Neuronal stem cell (in vitro differentiated cells): ENCODE data around the gene HMHB1. TPM values are rescaled to one million over a fixed set of nuclear protein-coding genes. Genes with fewer than 3 reads are reported as not detected.
A peak's percentile ranks its signal among the peaks of the same experiment; 100 is the strongest.

ENCODE experiments used
- DNase-seq: peaks from one replicate; pipeline ENCODE4 v3.0.0-alpha.2; 2013; ENCODE audit warnings: low spot score
- H2AFZ ChIP-seq: one replicate; pipeline ENCODE4 v1.6.1; 2013; ENCODE audit warnings: mild to moderate bottlenecking, low read length, inconsistent platforms
- H2AK5ac ChIP-seq: 2 replicates; pipeline ENCODE4 v1.6.1; 2013; ENCODE audit warnings: low read depth, mild to moderate bottlenecking, inconsistent platforms, low read length, moderate library complexity, mixed read lengths
- H2BK120ac ChIP-seq: 2 replicates; pipeline ENCODE4 v1.6.1; 2013; ENCODE audit warnings: low read depth, mild to moderate bottlenecking, inconsistent platforms, low read length, moderate library complexity, mixed read lengths
- H2BK12ac ChIP-seq: one replicate; pipeline ENCODE4 v1.6.1; 2013; ENCODE audit warnings: low read length, inconsistent platforms
- H2BK15ac ChIP-seq: 2 replicates; pipeline ENCODE4 v1.6.1; 2013; ENCODE audit warnings: mild to moderate bottlenecking, low read length, inconsistent platforms, mixed read lengths
- H2BK5ac ChIP-seq: one replicate; pipeline ENCODE4 v1.6.1; 2013; ENCODE audit warnings: inconsistent platforms, mild to moderate bottlenecking, low read length, moderate library complexity
- H3K14ac ChIP-seq: one replicate; pipeline ENCODE4 v1.6.1; 2013; ENCODE audit warnings: low read length, inconsistent platforms
- H3K18ac ChIP-seq: 2 replicates; pipeline ENCODE4 v1.6.1; 2013; ENCODE audit warnings: low read length, inconsistent platforms
- H3K23ac ChIP-seq: 2 replicates; pipeline ENCODE4 v1.6.1; 2013; ENCODE audit warnings: low read depth, mild to moderate bottlenecking, mixed read lengths, low read length, inconsistent platforms; ENCODE audit not compliant: poor library complexity
- H3K27ac ChIP-seq: replicated peaks from 3 replicates; pipeline ENCODE4 v1.5.1; 2013; ENCODE audit warnings: low read length, inconsistent platforms
- H3K27me3 ChIP-seq, 3 experiments: 2 replicates each; pipeline ENCODE4 v1.6.1; 2013; ENCODE audit warnings: low read length in 3 of 3, mild to moderate bottlenecking in 2 of 3, inconsistent platforms in 1 of 3, low read depth in 1 of 3, mixed read lengths in 1 of 3, moderate library complexity in 1 of 3; ENCODE audit not compliant: control insufficient read depth in 3 of 3, insufficient read depth in 3 of 3
- H3K36me3 ChIP-seq, 2 donors: replicated peaks in 1 of 2; 2 replicates each; pipeline ENCODE4 v1.6.1; 2013; ENCODE audit warnings: low read length in 2 of 2; ENCODE audit not compliant: control insufficient read depth in 2 of 2, insufficient read depth in 2 of 2
- H3K4ac ChIP-seq: 2 replicates; pipeline ENCODE4 v1.6.1; 2013; ENCODE audit warnings: inconsistent platforms, mild to moderate bottlenecking, low read length, moderate library complexity
- H3K4me1 ChIP-seq, 2 donors: 1 replicate in 1 of 2; 2 replicates in 1 of 2; pipeline ENCODE4 v1.6.1; 2013; ENCODE audit warnings: low read length in 2 of 2, low read depth in 1 of 2; ENCODE audit not compliant: control insufficient read depth in 2 of 2, insufficient read depth in 1 of 2
- H3K4me2 ChIP-seq: one replicate; pipeline ENCODE4 v1.6.1; 2013; ENCODE audit warnings: mild to moderate bottlenecking, low read length, inconsistent platforms; ENCODE audit not compliant: insufficient read depth, poor library complexity, severe bottlenecking
- H3K4me3 ChIP-seq, 2 donors: 2 replicates each; pipeline ENCODE4 v1.5.1; 2013; ENCODE audit warnings: low read length in 2 of 2, mild to moderate bottlenecking in 2 of 2, inconsistent platforms in 1 of 2, moderate library complexity in 1 of 2
- H3K79me1 ChIP-seq: one replicate; pipeline ENCODE4 v1.6.1; 2013; ENCODE audit warnings: low read depth, mild to moderate bottlenecking, inconsistent platforms, low read length, moderate library complexity
- H3K9ac ChIP-seq: one replicate; pipeline ENCODE4 v1.6.1; 2013; ENCODE audit warnings: mild to moderate bottlenecking, low read depth, low read length, inconsistent platforms; ENCODE audit not compliant: poor library complexity
- H3K9me3 ChIP-seq, 2 donors: replicated peaks in 1 of 2; 2 replicates each; pipeline versions ENCODE3 to v1.6.1; 2013; ENCODE audit warnings: low read length in 2 of 2, mild to moderate bottlenecking in 2 of 2, inconsistent platforms in 1 of 2, low read depth in 1 of 2, mixed read lengths in 1 of 2, moderate library complexity in 1 of 2; ENCODE audit not compliant: control insufficient read depth in 2 of 2, insufficient read depth in 1 of 2
- H4K8ac ChIP-seq: one replicate; pipeline ENCODE4 v1.6.1; 2013; ENCODE audit warnings: low read depth, mild to moderate bottlenecking, inconsistent platforms, low read length, moderate library complexity
- H4K91ac ChIP-seq: one replicate; pipeline ENCODE4 v1.6.1; 2013; ENCODE audit warnings: low read length, low read depth, mild to moderate bottlenecking, inconsistent platforms; ENCODE audit not compliant: poor library complexity
- WGBS, 2 donors: extraction: QIAGEN DNeasy Blood & Tissue Kit; methylation state at CpG; one replicate each; pipeline ENCODE4 v1.1.7; 2013; ENCODE audit warnings: missing lambda C conversion rate in 2 of 2, mixed read lengths in 1 of 2; ENCODE audit not compliant: insufficient read length in 2 of 2, insufficient replicate concordance in 1 of 2; ENCODE audit errors: extremely low coverage in 2 of 2; 5-methylcytosine and 5-hydroxymethylcytosine counted together
- polyA plus RNA-seq, 2 experiments: library from polyadenylated mRNA; stranded (reverse); fragments of 200-250 nt; gene quantifications; one replicate each; pipeline ENCODE4 v1.2.3, GENCODE V29; 2013

The HMHB1 gene
- not detected for polyA plus RNA-seq (2013, experiment 1 of 2)
- not detected for polyA plus RNA-seq (2013, experiment 2 of 2)

GRCh38 chr5:143812085-143812705, at the start of gene HMHB1:
HMHB1 (plus strand) TSS chr5:143812161.
- Histone ChIP-seq H3K23ac (no peak within 1 kb of the TSS), H3K18ac (peak within 1 kb of the TSS; percentile 7), H2AK5ac (peak within 1 kb of the TSS; percentile 40), H2BK5ac (no peak within 1 kb of the TSS), H4K91ac (no peak within 1 kb of the TSS), H2BK15ac (no peak within 1 kb of the TSS), H3K9me3 (no peaks in the 10 kb centered on the region), H3K4me3 (no peak within 1 kb of the TSS), H2AFZ (no peak within 1 kb of the TSS), H3K79me1 (no peaks in the 10 kb centered on the region), H2BK120ac (no peak within 1 kb of the TSS), H3K14ac (no peak within 1 kb of the TSS), H3K27me3 (no peaks in the 10 kb centered on the region), H2BK12ac (no peak within 1 kb of the TSS), H3K4me1 (peaks cover 0 to 2% of the 10 kb centered on the region in 2 donors), H3K4ac (no peak within 1 kb of the TSS), H4K8ac (no peak within 1 kb of the TSS), H3K4me2 (no peak within 1 kb of the TSS), H3K9ac (no peak within 1 kb of the TSS), H3K36me3 (no peaks in the 10 kb centered on the region), H3K27ac (no peak within 1 kb of the TSS)
- no peak for DNase-seq
- WGBS, 2 donors: no CpG with 5 or more reads among the region's 16 CpGs

GRCh38 chr5:143762636-143763220, 49.2 kb upstream of the HMHB1 start:
- H4K91ac ChIP-seq: no peak overlapping the region
- no peak overlapping the region for H3K9ac ChIP-seq
- H3K18ac ChIP-seq: no peak overlapping the region
- no peak overlapping the region for H3K4me2 ChIP-seq
- H3K79me1 ChIP-seq: no peaks in the 10 kb centered on the region
- H3K27ac ChIP-seq: no peak overlapping the region
- H3K9me3 ChIP-seq: no peaks in the 10 kb centered on the region
- WGBS, 2 donors: no CpG with 5 or more reads among the region's 5 CpGs
- H4K8ac ChIP-seq: no peak overlapping the region
- H3K4me1 ChIP-seq: peaks cover 0 to 1% of the 10 kb centered on the region in 2 donors
- no peak overlapping the region for H2AK5ac ChIP-seq
- no peaks in the 10 kb centered on the region for H3K36me3 ChIP-seq
- H3K4ac ChIP-seq: no peak overlapping the region
- H3K4me3 ChIP-seq: no peak overlapping the region
- H2AFZ ChIP-seq: no peak overlapping the region
- no peak overlapping the region for H3K23ac ChIP-seq
- H2BK5ac ChIP-seq: no peak overlapping the region
- no peak overlapping the region for H2BK12ac ChIP-seq
- H2BK15ac ChIP-seq: no peak overlapping the region
- no peaks in the 10 kb centered on the region for H3K27me3 ChIP-seq
- no peak for DNase-seq
- H3K14ac ChIP-seq: no peak overlapping the region
- H2BK120ac ChIP-seq: no peak overlapping the region

GRCh38 chr5:143767162-143767561, 44.8 kb upstream of the HMHB1 start:
- DNase-seq: no peak
- H3K79me1 ChIP-seq: no peaks in the 10 kb centered on the region
- no CpG with 5 or more reads among the region's 3 CpGs for WGBS, 2 donors
- H3K27ac ChIP-seq: no peak overlapping the region
- H2BK5ac ChIP-seq: no peak overlapping the region
- H2BK120ac ChIP-seq: no peak overlapping the region
- no peak overlapping the region for H3K14ac ChIP-seq
- H3K36me3 ChIP-seq: no peaks in the 10 kb centered on the region
- no peak overlapping the region for H3K23ac ChIP-seq
- no peak overlapping the region for H3K4ac ChIP-seq
- H2AFZ ChIP-seq: no peak overlapping the region
- no peak overlapping the region for H2BK12ac ChIP-seq
- H3K4me3 ChIP-seq: no peak overlapping the region
- H4K8ac ChIP-seq: no peak overlapping the region
- peaks cover 0 to 2% of the 10 kb centered on the region in 2 donors for H3K4me1 ChIP-seq
- H3K18ac ChIP-seq: no peak overlapping the region
- H2BK15ac ChIP-seq: no peak overlapping the region
- H3K4me2 ChIP-seq: no peak overlapping the region
- peaks cover 0 to 2% of the 10 kb centered on the region in 2 donors for H3K9me3 ChIP-seq
- H2AK5ac ChIP-seq: no peak overlapping the region
- no peaks in the 10 kb centered on the region for H3K27me3 ChIP-seq
- no peak overlapping the region for H3K9ac ChIP-seq
- no peak overlapping the region for H4K91ac ChIP-seq

- DNase-seq: no peak
- no peak overlapping the region for H3K4ac ChIP-seq
- no peaks in the 10 kb centered on the region for H3K27me3 ChIP-seq
- H4K8ac ChIP-seq: no peak overlapping the region
- no peaks in the 10 kb centered on the region for H3K79me1 ChIP-seq
- no CpG with 5 or more reads among the region's 5 CpGs for WGBS, 2 donors
- no peak overlapping the region for H4K91ac ChIP-seq
- H2BK120ac ChIP-seq: no peak overlapping the region
- H3K23ac ChIP-seq: no peak overlapping the region
- peaks cover 0 to 2% of the 10 kb centered on the region in 2 donors for H3K4me1 ChIP-seq
- H2BK15ac ChIP-seq: no peak overlapping the region
- no peak overlapping the region for H3K4me2 ChIP-seq
- H3K9ac ChIP-seq: no peak overlapping the region
- no peak overlapping the region for H3K14ac ChIP-seq
- H2BK12ac ChIP-seq: no peak overlapping the region
- no peak overlapping the region for H2AK5ac ChIP-seq
- no peak overlapping the region for H2AFZ ChIP-seq
- H3K18ac ChIP-seq: no peak overlapping the region
- no peak overlapping the region for H2BK5ac ChIP-seq
- no peak overlapping the region for H3K4me3 ChIP-seq
- H3K9me3 ChIP-seq: peaks cover 0 to 2% of the 10 kb centered on the region in 2 donors
- no peak overlapping the region for H3K27ac ChIP-seq
- no peaks in the 10 kb centered on the region for H3K36me3 ChIP-seq
These were observed 42.8 kb upstream of the HMHB1 start for GRCh38 chr5:143769026-143769786.
